Measurements from ENCODE around the gene ZBTB21. TPM values are rescaled to one million over a fixed set of nuclear protein-coding genes. Genes with fewer than 3 reads are reported as not detected.
A peak's percentile ranks its signal among the peaks of the same experiment; 100 is the strongest.

Gene ZBTB21
- polyA plus RNA-seq, 2 of the 4 experiments (the other 2 are of a cell fraction) = 5.4 to 13.1 TPM

- TF ChIP-seq MYC (IDR thresholded peaks at IDR 0.05; ENCODE audit: borderline replicate concordance, low read length) (no peak), HOXB5 (CRISPR knock-in tag; IDR thresholded peaks at IDR 0.05) (no peak), ZC3H11A (IDR thresholded peaks at IDR 0.05) (no peak), KDM1A (IDR thresholded peaks at IDR 0.05; ENCODE audit: low read depth) (no peak), CTCF (IDR thresholded peaks at IDR 0.05) (peak; percentile 26; the same call in 1 of the 3 replicates), HEYL (CRISPR knock-in tag; IDR thresholded peaks at IDR 0.05) (no peak), JUN (IDR thresholded peaks at IDR 0.05) (no peak), MAX (IDR thresholded peaks at IDR 0.05) (no peak; the same call in 1 of the 2 replicates)
Observed at GRCh38 chr21:41957991-41958766, 52.0 kb downstream of the ZBTB21 start (continued).

GRCh38 chr21:41956926-41957729, 53.0 kb downstream of the ZBTB21 start:
- Histone ChIP-seq H3K9me3 (no peaks in the 10 kb centered on the region), H3K4me2 (peak overlapping the region; percentile 67), H3K4me1 (peaks cover 42% of the 10 kb centered on the region), H3K27ac (peak overlapping the region; percentile 78 to 85), H3K4me3 (no peak overlapping the region)
- DNase-seq (ENCODE audit: low read depth in 1 of 2, low spot score in 1 of 2) (peak in 1 of 2 experiments; percentile 55), ATAC-seq (peak; percentile 41 to 72; a peak in 3 of 6 replicates), FAIRE-seq (no peak)
- TF ChIP-seq CBX2 (IDR thresholded peaks at IDR 0.05; ENCODE audit: borderline replicate concordance, low read depth) (no peak), RNF2 (IDR thresholded peaks at IDR 0.05; ENCODE audit: borderline replicate concordance, low read depth) (no peak), RCOR1 (IDR thresholded peaks at IDR 0.05; ENCODE audit: low read depth, low read length) (no peak), CEBPB (IDR thresholded peaks at IDR 0.05) (no peak), MAX (IDR thresholded peaks at IDR 0.05) (peak; percentile 38; the same call in 1 of the 2 replicates), KDM1A (IDR thresholded peaks at IDR 0.05; ENCODE audit: low read depth) (no peak), HOXB13 (CRISPR knock-in tag; IDR thresholded peaks at IDR 0.05; ENCODE audit: low read depth) (no peak), CHD2 (IDR thresholded peaks at IDR 0.05; ENCODE audit: low read length, partially characterized antibody) (no peak), ZFP36 (IDR thresholded peaks at IDR 0.05; ENCODE audit: borderline replicate concordance, partially characterized antibody) (no peak), ZC3H11A (IDR thresholded peaks at IDR 0.05) (no peak), PHF8 (IDR thresholded peaks at IDR 0.05; ENCODE audit: borderline replicate concordance, low read depth) (no peak), RAD21 (conservative IDR thresholded peaks at IDR 0.05 in 1 of 2, IDR thresholded peaks at IDR 0.05 in 1 of 2) (no peak), FOSB (CRISPR knock-in tag; IDR thresholded peaks at IDR 0.05) (no peak), FOSL2 (IDR thresholded peaks at IDR 0.05) (no peak), FOSL2 (CRISPR knock-in tag; IDR thresholded peaks at IDR 0.05) (no peak), GATA3 (IDR thresholded peaks at IDR 0.05; ENCODE audit: borderline replicate concordance) (peak; percentile 77), EHMT2 (IDR thresholded peaks at IDR 0.05; ENCODE audit: low read depth) (no peak), HEYL (CRISPR knock-in tag; IDR thresholded peaks at IDR 0.05) (no peak), EP300 (IDR thresholded peaks at IDR 0.05) (no peak), TFCP2L1 (CRISPR knock-in tag; IDR thresholded peaks at IDR 0.05) (no peak), HDAC2 (IDR thresholded peaks at IDR 0.05) (no peak), MAFK (IDR thresholded peaks at IDR 0.05; ENCODE audit: partially characterized antibody) (peak; percentile 36), BHLHE40 (IDR thresholded peaks at IDR 0.05; ENCODE audit: low read depth, low read length) (no peak), ATOH8 (CRISPR knock-in tag; IDR thresholded peaks at IDR 0.05; ENCODE audit: low read depth) (no peak)
- POLR2A ChIA-PET = no interaction called here
- CTCF ChIA-PET = interaction anchor here (1.0 to 2.3 kb wide), 7 partner anchors 9 to 151 kb away, joined by 3 to 6 read pairs (median 4); no protein-coding TSS in a partner anchor
- WGBS (ENCODE audit: missing lambda C conversion rate) = 80% methylated on average over 9 of the region's 9 CpGs

Measured in A549 (cell line).